CD4-positive, alpha-beta T cell (primary cell): ENCODE measurements around the gene MYOZ3. TPM values are rescaled to one million over a fixed set of nuclear protein-coding genes. Genes with fewer than 3 reads are reported as not detected.

ENCODE experiments used
- ATAC-seq: fragments of 200-7000 bp; cut with Tn5 transposase; one replicate; pipeline ENCODE4 v1.10.0; 2022; ENCODE audit warnings: mild to moderate bottlenecking; ENCODE audit not compliant: poor library complexity
- CTCF ChIA-PET: fragments of 350-600 bp; sonication (Branson Sonifier 250); formaldehyde crosslinking; loops from one replicate; lab custom pipeline; 2021; ENCODE audit warnings: antibody characterized with exemption, inconsistent platforms; lab: Charles Lee
- POLR2A ChIA-PET: fragments of 350-600 bp; sonication (Branson Sonifier 250); formaldehyde crosslinking; loops from one replicate; lab custom pipeline; 2021; ENCODE audit warnings: antibody characterized with exemption, inconsistent platforms; lab: Charles Lee
- DNase-seq, 14 experiments: peaks; one replicate each; pipeline ENCODE4 v3.0.0-alpha.2; 2013 to 2020; ENCODE audit warnings: mixed read lengths in 2 of 14
- H3K27ac ChIP-seq, 2 donors: one replicate each; pipeline versions ENCODE4 v1.5.1 to v1.7.0; 2013; ENCODE audit warnings: low read length in 2 of 2, low read depth in 1 of 2, mild to moderate bottlenecking in 1 of 2
- H3K27me3 ChIP-seq, 2 experiments: 1 replicate in 1 of 2; 2 replicates in 1 of 2; pipeline versions ENCODE4 v1.6.1 to v1.7.0; 2013; ENCODE audit warnings: low read length in 2 of 2, control low read depth in 1 of 2, mild to moderate bottlenecking in 1 of 2, moderate library complexity in 1 of 2; ENCODE audit not compliant: insufficient read depth in 2 of 2, control insufficient read depth in 1 of 2
- H3K36me3 ChIP-seq: one replicate; pipeline ENCODE4 v1.6.1; 2013; ENCODE audit warnings: low read length, control low read depth; ENCODE audit not compliant: insufficient read depth
- H3K4me1 ChIP-seq: one replicate; pipeline ENCODE4 v1.6.1; 2013; ENCODE audit warnings: low read length, control low read depth; ENCODE audit not compliant: insufficient read depth
- H3K4me3 ChIP-seq: one replicate; pipeline ENCODE4 v1.5.1; 2013; ENCODE audit warnings: mild to moderate bottlenecking, low read length, moderate library complexity
- H3K9me3 ChIP-seq, 2 experiments: 1 replicate in 1 of 2; 2 replicates in 1 of 2; pipeline versions ENCODE4 v1.6.1 to v1.7.0; 2013; ENCODE audit warnings: low read length in 2 of 2, mild to moderate bottlenecking in 2 of 2, control low read depth in 1 of 2, moderate library complexity in 1 of 2; ENCODE audit not compliant: control insufficient read depth in 1 of 2, insufficient read depth in 1 of 2
- H3K27ac Mint-ChIP-seq: one replicate; pipeline ENCODE4 v1.8.0; 2020; ENCODE audit warnings: mixed read lengths
- H3K27me3 Mint-ChIP-seq: one replicate; pipeline ENCODE4 v1.8.0; 2021; ENCODE audit warnings: mixed read lengths
- H3K36me3 Mint-ChIP-seq: one replicate; pipeline ENCODE4 v1.8.0; 2021; ENCODE audit warnings: low read depth, mixed read lengths
- H3K4me1 Mint-ChIP-seq: one replicate; pipeline ENCODE4 v1.8.0; 2021; ENCODE audit warnings: low read depth, mixed read lengths
- H3K4me3 Mint-ChIP-seq: one replicate; pipeline ENCODE4 v1.8.0; 2020; ENCODE audit warnings: mild to moderate bottlenecking, mixed read lengths
- H3K9me3 Mint-ChIP-seq: one replicate; pipeline ENCODE4 v1.8.0; 2020; ENCODE audit warnings: mixed read lengths
- CTCF ChIP-seq: fragments of 200-600 bp; IDR thresholded peaks from one replicate; pipeline ENCODE4 v1.8.0; 2022; ENCODE audit warnings: antibody characterized with exemption, mild to moderate bottlenecking
- intact Hi-C, 2 experiments: fragments of 100-400 bp; cut with DNase I in 1 of 2; cut with micrococcal nuclease in 1 of 2; formaldehyde crosslinking; loops; one replicate each; pipeline versions ENCODE4 v1.15.1 to v1.9.0; 2023 to 2025; cut with DNase I, micrococcal nuclease
- polyA plus RNA-seq, 2 donors: library from polyadenylated mRNA; unstranded; fragments of 120-200 nt; gene quantifications; one replicate each; pipeline ENCODE4 v1.2.1, GENCODE V29; 2013
- total RNA-seq, 174 experiments: library from RNA in 2 of 174; stranded (reverse) in 2 of 174; gene quantifications; one replicate each; pipeline ENCODE4 v1.2.3 and lab custom pipeline; 2021 to 2026

The MYOZ3 gene
- total RNA-seq = not detected
- 0.10 TPM for polyA plus RNA-seq (2013, experiment 1 of 2)
- 0.30 TPM for polyA plus RNA-seq (2013, experiment 2 of 2)
- total RNA-seq (lab: John Stamatoyannopoulos, UW) = 0 to 0.95 (median 0.10) reads per million in 172 experiments

GRCh38 chr5:150661086-150661485 is at the start of gene MYOZ3:
Gene MYOZ3, plus strand, starts transcription at chr5:150661251. Its CDS starts 1,691 bp downstream, at chr5:150662942.
- H3K9me3 ChIP-seq = no peaks in the 10 kb centered on the region
- no peak within 1 kb of the TSS for H3K4me3 ChIP-seq
- POLR2A ChIA-PET = no interaction called here
- ATAC-seq = no peak
- intact Hi-C loops = no loop called here
- CTCF ChIA-PET = interaction anchor here (0.6 kb wide), 2 partner anchors 15 to 140 kb away, joined by 3 to 4 read pairs; no protein-coding TSS in a partner anchor
- no peak within 1 kb of the TSS for H3K27ac ChIP-seq
- peaks cover 11% of the 10 kb centered on the region for H3K4me1 ChIP-seq
- H3K9me3 Mint-ChIP-seq = no peaks in the 10 kb centered on the region
- no peaks in the 10 kb centered on the region for H3K36me3 Mint-ChIP-seq
- H3K27me3 ChIP-seq = peaks cover 0 to 5% of the 10 kb centered on the region in 2 experiments
- H3K27me3 Mint-ChIP-seq = peaks cover 6% of the 10 kb centered on the region
- no peaks in the 10 kb centered on the region for H3K36me3 ChIP-seq
- peaks cover 6% of the 10 kb centered on the region for H3K4me1 Mint-ChIP-seq
- no peak within 1 kb of the TSS for H3K27ac Mint-ChIP-seq
- TF ChIP-seq CTCF = no peak
- no peak for DNase-seq
- no peak within 1 kb of the TSS for H3K4me3 Mint-ChIP-seq

GRCh38 chr5:150612405-150612804 is 48.6 kb upstream of the MYOZ3 start:
- DNase-seq = no peak
- H3K4me1 Mint-ChIP-seq = no peaks in the 10 kb centered on the region
- H3K4me3 Mint-ChIP-seq = no peak overlapping the region
- H3K4me3 ChIP-seq = no peak overlapping the region
- CTCF ChIA-PET = no interaction called here
- no peak overlapping the region for H3K27ac Mint-ChIP-seq
- H3K36me3 Mint-ChIP-seq = no peaks in the 10 kb centered on the region
- H3K4me1 ChIP-seq = no peaks in the 10 kb centered on the region
- no peak overlapping the region for H3K27ac ChIP-seq
- H3K27me3 Mint-ChIP-seq = no peaks in the 10 kb centered on the region
- intact Hi-C loops = no loop called here
- POLR2A ChIA-PET = no interaction called here
- peaks cover 0 to 3% of the 10 kb centered on the region in 2 experiments for H3K27me3 ChIP-seq
- no peaks in the 10 kb centered on the region for H3K9me3 ChIP-seq
- H3K9me3 Mint-ChIP-seq = no peaks in the 10 kb centered on the region
- no peaks in the 10 kb centered on the region for H3K36me3 ChIP-seq
- TF ChIP-seq CTCF = no peak
- no peak for ATAC-seq

GRCh38 chr5:150612905-150613670 is 48.0 kb upstream of the MYOZ3 start:
- Histone ChIP-seq H3K27me3 (peaks cover 0 to 3% of the 10 kb centered on the region in 2 experiments), H3K36me3 (no peaks in the 10 kb centered on the region), H3K9me3 (no peaks in the 10 kb centered on the region), H3K4me1 (no peaks in the 10 kb centered on the region), H3K27ac (no peak overlapping the region), H3K4me3 (no peak overlapping the region)
- intact Hi-C loops = no loop called here
- no peak for DNase-seq
- H3K4me1 Mint-ChIP-seq = no peaks in the 10 kb centered on the region
- POLR2A ChIA-PET = no interaction called here
- TF ChIP-seq CTCF = no peak
- CTCF ChIA-PET = no interaction called here
- no peaks in the 10 kb centered on the region for H3K27me3 Mint-ChIP-seq
- H3K4me3 Mint-ChIP-seq = no peak overlapping the region
- ATAC-seq = no peak
- no peaks in the 10 kb centered on the region for H3K9me3 Mint-ChIP-seq
- no peak overlapping the region for H3K27ac Mint-ChIP-seq
- H3K36me3 Mint-ChIP-seq = no peaks in the 10 kb centered on the region
